ENCODE measurements around the gene CARNS1. TPM values are rescaled to one million over a fixed set of nuclear protein-coding genes. Genes with fewer than 3 reads are reported as not detected.
A peak's percentile ranks its signal among the peaks of the same experiment; 100 is the strongest.

CARNS1 gene
- polyA plus RNA-seq, 4 donors = 1.1 to 4.4 (median 1.8) TPM

GRCh38 chr11:67376063-67376820, 39.2 kb upstream of the CARNS1 start:
- DNase-seq (ENCODE audit: low read depth in 4 of 4, low spot score in 3 of 4) = no peak

DNA sequence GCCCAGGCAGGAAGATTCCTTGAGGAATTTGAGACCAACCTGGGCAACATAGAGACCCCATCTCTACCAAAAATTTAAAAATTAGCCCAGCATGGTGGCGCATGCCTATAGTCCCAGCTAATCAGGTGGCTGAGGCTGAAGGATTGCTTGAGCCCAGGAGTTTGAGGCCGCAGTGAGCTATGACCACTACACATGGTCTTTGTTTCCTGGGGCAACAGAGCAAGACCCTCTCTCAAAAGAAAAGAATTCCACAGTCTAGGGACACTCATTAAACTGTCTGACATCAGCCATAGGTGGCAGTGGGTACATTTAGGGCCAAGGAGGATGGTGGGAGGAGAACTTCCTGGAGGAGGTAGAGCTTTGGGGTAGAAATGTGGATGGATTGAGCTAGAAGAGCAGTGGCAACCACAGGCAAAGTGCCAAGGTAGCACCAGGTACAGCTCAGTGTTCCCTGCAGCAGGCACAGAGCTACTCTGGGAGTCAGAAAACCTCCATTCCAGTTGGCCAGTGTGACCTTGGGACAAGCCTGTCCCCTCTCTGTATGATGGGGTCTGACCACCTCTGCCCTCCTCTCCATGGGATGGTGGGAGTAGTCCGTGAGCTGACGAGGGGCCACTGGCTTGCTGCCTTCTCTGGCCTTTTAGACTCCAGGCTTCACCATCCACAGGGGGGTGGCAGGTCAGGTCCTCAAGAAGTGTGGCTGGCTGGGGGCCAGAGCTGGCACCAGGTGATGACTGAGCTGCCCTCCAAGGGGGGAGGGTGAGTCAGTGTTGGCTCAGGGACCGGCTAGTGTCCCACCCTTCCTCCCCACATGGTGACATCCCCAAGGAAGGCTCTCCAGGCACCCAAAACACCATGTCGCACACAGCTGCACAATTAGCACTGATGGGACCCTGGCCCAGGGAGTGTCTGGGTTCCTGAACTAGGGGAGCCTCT, 38.3 kb upstream of the CARNS1 start:
- no peak for DNase-seq (ENCODE audit: low read depth in 4 of 4, low spot score in 3 of 4)

DNA sequence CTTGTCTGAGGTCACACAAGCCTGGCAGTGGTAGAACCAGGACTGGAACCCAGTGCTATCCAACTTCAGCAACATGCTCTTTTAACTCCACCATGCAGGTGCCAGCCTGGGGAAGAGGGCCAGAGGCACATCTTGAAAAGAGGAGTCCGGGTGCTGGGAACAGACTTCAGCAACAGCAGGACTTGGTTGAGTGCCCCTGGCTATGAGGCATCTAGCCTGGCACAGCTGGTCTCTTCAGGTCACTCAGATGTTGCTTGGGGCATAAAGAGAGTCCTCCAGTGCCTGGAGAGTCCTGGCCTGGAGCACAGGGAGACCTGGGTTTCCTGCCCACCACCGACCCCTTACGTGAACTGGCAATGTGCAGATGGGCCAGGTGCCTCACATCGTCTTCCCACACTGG, 36.9 kb upstream of the CARNS1 start:
- no peak for DNase-seq (ENCODE audit: low read depth in 4 of 4, low spot score in 3 of 4)

- DNase-seq (ENCODE audit: low read depth in 4 of 4, low spot score in 3 of 4) = no peak
Observed at GRCh38 chr11:67379061-67380058, 36.1 kb upstream of the CARNS1 start.

- DNase-seq (ENCODE audit: low read depth in 4 of 4, low spot score in 3 of 4) = no peak
Observed at GRCh38 chr11:67381244-67381972, 34.1 kb upstream of the CARNS1 start.

GRCh38 chr11:67382276-67383136, 33.0 kb upstream of the CARNS1 start:
- no peak for DNase-seq (ENCODE audit: low read depth in 4 of 4, low spot score in 3 of 4)

DNA sequence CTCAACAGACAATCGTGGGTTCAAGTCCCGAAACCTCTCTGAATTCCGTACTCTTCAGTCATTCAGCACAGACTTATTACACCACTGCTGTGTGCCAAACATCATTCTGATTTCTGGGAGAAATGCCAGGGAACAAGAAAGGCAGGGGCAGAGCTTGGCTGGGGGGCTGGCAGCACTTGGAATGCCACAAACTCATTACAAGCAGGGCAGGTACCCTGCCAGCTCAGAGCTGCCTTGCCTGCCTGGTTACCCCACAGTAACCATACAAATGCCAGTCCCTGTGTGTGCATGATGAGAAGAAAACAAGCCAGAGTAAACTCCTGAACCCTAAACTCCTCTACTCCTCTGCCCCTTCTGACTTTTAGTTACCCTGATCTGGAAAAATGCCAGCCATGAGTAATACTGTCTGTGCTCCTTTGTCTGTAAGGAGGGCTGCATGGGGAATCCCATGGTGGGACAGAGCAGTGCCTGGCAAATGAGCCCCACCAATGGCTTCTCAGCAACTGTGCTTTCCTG, 30.6 kb upstream of the CARNS1 start:
- DNase-seq (ENCODE audit: low read depth in 4 of 4, low spot score in 3 of 4) = no peak

- no peak for DNase-seq (ENCODE audit: low read depth in 4 of 4, low spot score in 3 of 4)
Observed at GRCh38 chr11:67387069-67387468, 28.4 kb upstream of the CARNS1 start.

DNA sequence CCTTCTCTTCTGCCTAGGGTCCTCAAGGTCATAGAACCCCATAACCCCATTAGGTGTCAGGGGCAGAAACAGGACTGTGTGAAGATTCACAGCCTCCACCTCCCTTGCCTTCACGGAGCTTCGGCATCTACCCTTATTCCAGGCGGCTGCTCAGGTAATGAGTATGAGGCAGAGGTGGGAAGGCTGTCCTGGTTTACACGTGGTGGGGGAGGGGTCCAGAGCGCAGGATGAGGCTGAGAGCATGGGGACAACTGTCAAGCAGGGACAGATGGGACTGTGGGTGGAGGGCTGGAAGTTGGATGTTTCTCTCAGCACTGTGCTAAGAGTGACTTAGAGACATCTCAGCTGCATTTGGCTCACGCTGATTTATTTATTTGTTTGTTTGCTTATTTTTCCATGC, 28.0 kb upstream of the CARNS1 start:
- no peak for DNase-seq (ENCODE audit: low read depth in 4 of 4, low spot score in 3 of 4)

DNA sequence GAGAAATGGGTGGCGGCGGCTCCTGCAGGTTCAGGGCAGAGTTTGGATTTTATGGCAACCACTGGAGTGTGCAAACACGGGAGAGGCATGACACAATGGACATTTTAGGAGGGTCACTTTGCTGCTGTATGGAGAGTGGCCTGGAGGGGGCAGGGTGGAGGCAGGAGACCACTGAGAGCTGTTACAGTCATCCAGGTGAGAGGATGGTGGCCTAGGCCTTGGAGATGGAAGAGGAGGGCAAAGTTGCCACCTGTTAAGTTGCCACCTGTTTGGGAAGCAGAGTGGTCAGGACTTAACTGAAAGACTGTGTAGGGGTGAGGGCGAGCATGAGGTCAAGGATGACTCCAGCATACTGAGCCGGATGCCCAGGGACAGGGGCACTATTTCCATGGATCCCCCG, 26.0 kb upstream of the CARNS1 start:
- no peak for DNase-seq (ENCODE audit: low read depth in 4 of 4, low spot score in 3 of 4)

- DNase-seq (ENCODE audit: low read depth in 4 of 4, low spot score in 3 of 4) = no peak
Observed at GRCh38 chr11:67390947-67391303, 24.6 kb upstream of the CARNS1 start.

DNA sequence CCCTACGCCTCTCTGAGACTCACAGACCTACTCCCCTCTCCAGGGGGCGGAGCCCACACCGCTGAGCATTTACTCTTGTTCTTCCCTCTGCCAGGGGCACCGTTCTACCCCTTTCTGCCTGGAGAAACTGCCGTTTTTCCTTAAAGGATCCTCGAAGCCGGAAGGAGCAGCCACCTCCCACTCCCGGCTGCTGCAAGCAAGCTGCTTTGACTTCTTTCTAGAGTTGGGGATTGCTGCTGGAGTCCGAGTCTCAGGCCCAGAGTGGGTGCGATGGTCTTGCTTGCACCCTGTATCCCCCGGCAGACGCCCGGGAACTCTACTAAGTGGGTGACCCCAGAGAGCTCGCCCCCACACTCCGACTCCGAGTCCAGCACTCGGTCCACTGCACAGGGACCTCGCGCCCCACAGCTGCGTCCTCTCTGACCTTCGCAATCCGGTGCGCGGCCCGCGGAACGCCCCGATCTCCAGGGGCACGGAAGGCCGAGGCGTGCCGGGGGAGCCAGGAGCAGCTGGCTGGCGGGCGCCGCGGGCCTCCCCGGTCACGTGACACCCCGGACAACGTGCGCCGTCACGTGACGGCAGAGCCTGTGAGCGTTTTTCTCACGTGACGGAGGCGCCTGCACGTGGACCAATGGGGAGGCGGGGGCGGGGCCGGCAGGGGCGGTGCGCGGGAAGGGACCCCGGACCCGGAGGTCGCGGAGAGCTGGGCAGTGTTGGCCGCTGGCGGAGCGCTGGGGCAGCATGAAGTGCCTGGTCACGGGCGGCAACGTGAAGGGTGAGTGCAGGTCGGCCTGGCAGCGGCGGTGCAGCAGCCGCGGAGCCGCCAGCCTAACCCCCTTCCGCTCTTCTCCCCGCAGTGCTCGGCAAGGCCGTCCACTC, 23.9 kb upstream of the CARNS1 start, which contains the start of gene RAD9A:
TSS of gene RAD9A (plus strand) at position 683 of the 879 bp plus-strand sequence. CDS start at position 742, 59 bp downstream.
- peak; percentile 87 to 91 (median 88) for DNase-seq (ENCODE audit: low read depth in 4 of 4, low spot score in 3 of 4)

GRCh38 chr11:67392183-67392715, 23.2 kb upstream of the CARNS1 start:
- DNase-seq (ENCODE audit: low read depth in 4 of 4, low spot score in 3 of 4) = no peak

GRCh38 chr11:67393437-67393836, 22.0 kb upstream of the CARNS1 start:
- no peak for DNase-seq (ENCODE audit: low read depth in 4 of 4, low spot score in 3 of 4)

- DNase-seq (ENCODE audit: low read depth in 4 of 4, low spot score in 3 of 4) = no peak
Observed at GRCh38 chr11:67393990-67394389, 21.5 kb upstream of the CARNS1 start.

DNA sequence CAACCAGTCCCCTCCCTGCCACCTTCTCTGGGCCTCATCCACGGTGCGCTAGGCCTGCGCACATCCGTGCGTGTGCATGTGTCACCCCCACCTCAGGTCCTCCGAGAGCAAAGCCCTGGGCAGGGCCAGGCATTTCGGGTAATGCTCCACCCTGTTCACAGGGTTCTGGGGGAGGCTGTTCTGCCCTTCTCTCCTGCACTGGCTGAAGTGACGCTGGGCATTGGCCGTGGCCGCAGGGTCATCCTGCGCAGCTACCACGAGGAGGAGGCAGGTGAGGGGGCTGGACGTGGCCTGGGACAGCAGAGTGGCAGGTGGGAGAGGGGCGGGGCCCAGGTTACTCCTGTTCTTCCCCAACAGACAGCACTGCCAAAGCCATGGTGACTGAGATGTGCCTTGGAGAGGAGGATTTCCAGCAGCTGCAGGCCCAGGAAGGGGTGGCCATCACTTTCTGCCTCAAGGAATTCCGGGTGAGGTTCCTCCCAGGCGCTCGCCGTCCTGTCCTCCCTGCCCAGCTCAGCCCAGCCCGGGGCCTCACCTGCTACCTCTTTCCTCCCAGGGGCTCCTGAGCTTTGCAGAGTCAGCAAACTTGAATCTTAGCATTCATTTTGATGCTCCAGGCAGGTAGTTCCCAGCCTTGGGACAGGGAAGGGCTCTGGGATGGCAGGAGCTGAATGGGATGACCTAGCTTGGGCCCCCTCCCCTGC, 19.8 kb upstream of the CARNS1 start:
- DNase-seq (ENCODE audit: low read depth in 4 of 4, low spot score in 3 of 4) = no peak

- DNase-seq (ENCODE audit: low read depth in 4 of 4, low spot score in 3 of 4) = no peak
Observed at GRCh38 chr11:67396259-67396581, 19.3 kb upstream of the CARNS1 start.

All from left renal pelvis (tissue), 4 donors.